ENCODE measurements around the gene PBX4.

- TF ChIP-seq CTCF (IDR thresholded peaks at IDR 0.05; ENCODE audit: insufficient read depth, low read length, poor library complexity, severe bottlenecking) (no peak), EZH2phosphoT487 (conservative IDR thresholded peaks at IDR 0.05; ENCODE audit: low read length) (no peak)
These were observed 76.0 kb downstream of the PBX4 start for GRCh38 chr19:19542507-19542906.
